ENCODE results near the gene SLC25A29.

SLC25A29 gene

DNA sequence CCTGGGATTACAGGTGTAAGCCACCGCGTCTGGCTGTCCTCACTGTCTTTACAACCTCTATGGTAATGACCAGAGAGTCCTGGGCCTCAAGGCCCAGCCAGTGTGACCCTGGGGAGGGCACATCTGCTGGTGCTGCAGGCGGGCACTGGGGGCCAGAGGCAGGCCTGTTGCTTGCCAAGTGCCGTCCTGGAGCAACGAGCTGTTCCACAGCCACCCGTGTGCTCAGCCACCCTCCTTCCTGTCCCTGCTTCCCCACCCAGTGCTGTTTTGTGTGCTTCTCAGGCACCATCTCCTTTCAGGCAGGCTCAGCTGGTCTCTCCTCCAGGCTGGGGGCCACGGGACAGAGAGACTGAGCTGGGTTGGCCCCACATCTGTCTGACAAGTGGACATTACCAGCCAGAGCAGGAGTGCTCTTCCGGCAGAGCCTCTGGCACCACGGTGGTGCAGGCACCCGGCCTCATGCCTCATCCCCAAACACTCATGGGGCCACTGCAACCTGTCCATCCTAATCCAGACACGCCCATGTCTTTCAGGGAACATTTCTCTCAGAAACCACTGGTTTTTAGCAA, 25.9 kb upstream of the SLC25A29 start:
- no peak for DNase-seq (ENCODE audit: low read depth)

DNA sequence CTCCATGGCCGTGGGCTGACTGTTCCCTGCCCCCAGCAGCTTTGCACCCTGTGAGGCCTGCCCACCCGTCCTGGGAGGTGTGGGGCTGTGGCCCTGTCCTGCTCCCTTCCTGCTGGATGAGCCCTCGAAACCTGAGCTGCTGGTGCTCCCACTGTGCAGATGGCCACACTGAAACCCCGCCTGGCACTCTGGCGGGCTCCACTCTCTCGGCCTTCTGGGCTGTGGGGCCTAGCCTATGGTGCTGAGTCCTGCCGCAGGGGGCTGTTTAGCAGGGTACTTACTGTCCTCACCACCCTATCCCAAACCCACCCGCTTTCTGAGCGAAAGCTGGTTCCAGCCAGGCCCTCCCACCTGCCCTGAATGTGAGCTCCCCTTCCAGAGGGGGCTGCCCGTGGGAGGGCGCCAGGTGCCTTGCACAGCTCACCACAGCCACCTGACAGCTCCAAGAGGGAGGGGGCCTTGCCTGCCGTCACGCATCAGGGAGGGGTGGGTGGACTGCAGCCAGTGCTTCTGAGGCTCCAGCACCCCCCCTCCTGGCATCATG, 24.2 kb upstream of the SLC25A29 start:
- no peak for DNase-seq (ENCODE audit: low read depth)

DNA sequence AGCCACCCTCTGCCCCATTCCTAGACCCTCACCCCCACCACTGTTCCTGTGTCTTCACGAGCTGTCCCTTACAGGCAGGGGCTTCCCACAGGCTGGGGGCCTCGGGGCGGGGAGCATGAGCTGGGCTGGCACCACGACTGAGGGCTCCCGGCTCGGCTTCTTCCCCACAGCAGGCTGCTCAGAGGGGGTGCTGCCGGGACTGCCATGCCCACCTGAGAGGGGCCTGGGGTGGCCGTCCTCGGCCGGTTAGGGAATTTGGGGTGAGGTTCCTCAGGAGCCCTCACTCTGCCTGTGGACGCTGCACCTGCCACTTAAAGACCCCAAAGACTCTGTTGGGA, 23.7 kb upstream of the SLC25A29 start:
- DNase-seq (ENCODE audit: low read depth): no peak

DNA sequence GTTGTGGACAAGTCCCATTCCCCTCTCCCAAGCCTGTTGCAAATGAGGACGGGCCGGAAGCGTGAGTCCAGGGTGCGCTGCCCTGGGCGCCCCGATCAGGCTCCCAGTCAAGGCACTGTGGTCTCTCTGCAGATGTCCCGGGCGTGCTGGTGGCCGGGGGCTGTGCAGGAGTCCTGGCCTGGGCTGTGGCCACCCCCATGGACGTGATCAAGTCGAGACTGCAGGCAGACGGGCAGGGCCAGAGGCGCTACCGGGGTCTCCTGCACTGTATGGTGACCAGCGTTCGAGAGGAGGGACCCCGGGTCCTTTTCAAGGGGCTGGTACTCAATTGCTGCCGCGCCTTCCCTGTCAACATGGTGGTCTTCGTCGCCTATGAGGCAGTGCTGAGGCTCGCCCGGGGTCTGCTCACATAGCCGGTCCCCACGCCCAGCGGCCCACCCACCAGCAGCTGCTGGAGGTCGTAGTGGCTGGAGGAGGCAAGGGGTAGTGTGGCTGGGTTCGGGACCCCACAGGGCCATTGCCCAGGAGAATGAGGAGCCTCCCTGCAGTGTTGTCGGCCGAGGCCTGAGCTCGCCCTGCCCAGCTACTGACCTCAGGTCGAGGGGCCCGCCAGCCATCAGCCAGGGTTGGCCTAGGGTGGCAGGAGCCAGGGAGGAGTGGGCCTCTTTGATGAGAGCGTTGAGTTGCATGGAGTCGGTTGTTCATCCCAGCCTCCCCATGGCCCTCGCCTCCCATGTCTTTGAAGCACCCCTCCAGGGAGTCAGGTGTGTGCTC, 23.2 kb upstream of the SLC25A29 start:
- no peak for DNase-seq (ENCODE audit: low read depth)

- DNase-seq (ENCODE audit: low read depth): no peak
Measured at GRCh38 chr14:100328495-100329163, 22.4 kb upstream of the SLC25A29 start.

DNA sequence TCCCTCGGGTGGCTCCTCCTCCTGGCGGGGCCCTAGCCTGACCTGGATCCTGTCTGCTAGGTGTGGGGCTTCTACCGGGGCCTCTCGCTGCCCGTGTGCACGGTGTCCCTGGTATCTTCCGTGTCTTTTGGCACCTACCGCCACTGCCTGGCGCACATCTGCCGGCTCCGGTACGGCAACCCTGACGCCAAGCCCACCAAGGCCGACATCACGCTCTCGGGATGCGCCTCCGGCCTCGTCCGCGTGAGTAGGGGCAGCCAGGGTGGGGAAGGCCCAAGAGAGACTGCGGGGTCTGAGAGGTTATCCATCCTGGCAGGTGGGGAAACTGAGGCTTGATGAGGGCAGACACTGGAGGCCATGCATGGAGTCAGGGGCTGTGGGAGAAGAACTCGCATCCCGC, 20.9 kb upstream of the SLC25A29 start:
- no peak for DNase-seq (ENCODE audit: low read depth)

- no peak for DNase-seq (ENCODE audit: low read depth)
Measured at GRCh38 chr14:100325958-100326357, 19.7 kb upstream of the SLC25A29 start.

DNA sequence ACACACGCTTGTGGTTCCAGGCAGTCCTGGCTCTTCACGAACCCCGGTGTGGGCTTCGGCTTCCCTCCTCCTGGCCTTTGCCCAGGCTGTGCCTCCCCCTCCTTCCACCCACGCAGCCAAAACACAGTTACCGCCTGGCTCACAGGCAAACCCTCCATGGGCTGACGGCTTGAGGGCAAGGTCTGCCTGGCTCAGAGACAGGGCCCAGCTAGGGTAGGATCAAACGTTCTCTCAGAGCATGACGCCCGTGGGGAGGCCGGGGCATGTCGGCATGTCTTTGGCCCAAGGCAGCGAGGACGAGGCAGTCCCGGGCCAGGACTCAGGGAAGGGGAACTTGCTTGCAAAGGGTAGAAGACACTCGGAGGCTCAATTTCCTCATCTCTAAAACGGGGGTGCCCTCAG, 19.0 kb upstream of the SLC25A29 start:
- DNase-seq (ENCODE audit: low read depth): no peak

GRCh38 chr14:100323942-100324307, 17.7 kb upstream of the SLC25A29 start:
- no peak for DNase-seq (ENCODE audit: low read depth)

GRCh38 chr14:100323121-100323941, 17.1 kb upstream of the SLC25A29 start, which contains the start of gene SLC25A47:
SLC25A47 (plus strand) TSS chr14:100323339; CDS start chr14:100323415, 76 bp downstream.
- DNase-seq (ENCODE audit: low read depth): no peak

DNA sequence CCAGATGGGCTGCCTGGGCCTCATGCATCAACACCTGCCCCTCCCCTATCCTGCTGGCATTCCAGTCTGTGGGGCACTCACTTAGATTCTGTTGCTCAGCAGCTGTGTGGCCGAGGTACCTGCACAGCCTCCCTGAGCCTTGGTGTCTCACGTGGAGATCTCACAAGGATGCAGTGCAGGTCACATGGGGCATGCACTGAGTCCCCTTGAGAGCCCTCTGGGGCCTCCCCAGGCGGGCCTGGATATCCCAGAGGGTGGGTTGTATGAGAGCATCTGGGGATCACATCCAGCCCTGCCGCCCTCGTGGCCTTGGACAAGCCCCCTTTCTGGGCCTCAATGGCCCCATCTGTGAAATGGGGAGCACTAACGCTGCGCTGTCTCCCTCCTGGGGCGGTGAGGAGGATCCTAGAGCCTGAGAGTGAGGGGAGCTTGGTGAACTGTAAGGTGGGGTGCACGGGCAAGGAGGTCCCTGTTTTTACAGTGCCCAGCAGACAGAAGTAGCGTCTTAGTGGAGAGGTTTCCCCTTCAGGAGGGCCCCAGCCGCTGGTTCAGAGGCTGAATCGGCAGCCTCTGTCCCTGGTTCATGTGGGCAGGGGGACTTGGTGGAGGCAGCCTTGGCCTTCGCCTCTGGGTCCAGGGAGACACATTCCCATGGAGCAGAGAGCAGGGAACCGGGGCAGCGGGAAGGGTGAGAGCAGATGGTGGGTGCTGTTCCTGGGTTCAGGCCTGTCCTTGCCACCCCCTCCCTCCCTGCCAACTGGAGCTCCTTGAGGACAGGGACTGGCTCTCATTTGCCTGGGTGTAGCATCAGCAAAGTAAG, 16.1 kb upstream of the SLC25A29 start:
- DNase-seq (ENCODE audit: low read depth): no peak

- no peak for DNase-seq (ENCODE audit: low read depth)
Measured at GRCh38 chr14:100321473-100322137, 15.4 kb upstream of the SLC25A29 start.

DNA sequence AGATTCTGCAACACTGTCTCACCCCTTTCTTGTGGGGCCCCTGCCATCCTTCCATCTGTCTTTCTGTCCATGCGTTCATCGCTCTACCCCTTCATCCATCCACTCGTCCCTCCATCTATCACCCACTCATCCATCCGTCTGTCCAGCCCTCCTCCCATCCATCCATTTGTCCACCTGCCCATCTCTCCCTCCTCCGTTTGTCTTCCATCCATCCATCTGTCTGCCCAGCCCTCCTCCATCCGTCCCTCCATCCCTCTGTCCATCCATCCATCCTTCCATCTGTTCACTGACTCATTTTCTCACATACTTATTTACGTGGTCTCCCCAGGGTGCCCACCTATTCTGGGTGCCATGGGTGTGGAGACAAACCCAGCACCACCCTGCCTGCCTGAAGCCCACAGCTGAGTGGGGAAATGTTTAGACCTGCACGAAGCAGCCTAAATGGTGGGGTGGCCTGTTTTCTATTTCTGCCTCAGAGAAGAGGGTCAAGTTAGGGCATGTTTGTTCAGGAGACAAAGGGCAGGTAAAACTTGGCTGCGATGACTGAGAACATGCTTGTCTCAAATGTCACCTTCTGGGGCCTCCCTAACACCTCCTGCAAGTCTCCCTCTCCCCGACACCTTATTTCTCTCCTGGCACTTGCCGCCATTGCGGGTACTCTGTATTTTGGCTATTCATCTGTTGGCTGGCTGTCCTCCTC, 14.1 kb upstream of the SLC25A29 start:
- no peak for DNase-seq (ENCODE audit: low read depth)

DNA sequence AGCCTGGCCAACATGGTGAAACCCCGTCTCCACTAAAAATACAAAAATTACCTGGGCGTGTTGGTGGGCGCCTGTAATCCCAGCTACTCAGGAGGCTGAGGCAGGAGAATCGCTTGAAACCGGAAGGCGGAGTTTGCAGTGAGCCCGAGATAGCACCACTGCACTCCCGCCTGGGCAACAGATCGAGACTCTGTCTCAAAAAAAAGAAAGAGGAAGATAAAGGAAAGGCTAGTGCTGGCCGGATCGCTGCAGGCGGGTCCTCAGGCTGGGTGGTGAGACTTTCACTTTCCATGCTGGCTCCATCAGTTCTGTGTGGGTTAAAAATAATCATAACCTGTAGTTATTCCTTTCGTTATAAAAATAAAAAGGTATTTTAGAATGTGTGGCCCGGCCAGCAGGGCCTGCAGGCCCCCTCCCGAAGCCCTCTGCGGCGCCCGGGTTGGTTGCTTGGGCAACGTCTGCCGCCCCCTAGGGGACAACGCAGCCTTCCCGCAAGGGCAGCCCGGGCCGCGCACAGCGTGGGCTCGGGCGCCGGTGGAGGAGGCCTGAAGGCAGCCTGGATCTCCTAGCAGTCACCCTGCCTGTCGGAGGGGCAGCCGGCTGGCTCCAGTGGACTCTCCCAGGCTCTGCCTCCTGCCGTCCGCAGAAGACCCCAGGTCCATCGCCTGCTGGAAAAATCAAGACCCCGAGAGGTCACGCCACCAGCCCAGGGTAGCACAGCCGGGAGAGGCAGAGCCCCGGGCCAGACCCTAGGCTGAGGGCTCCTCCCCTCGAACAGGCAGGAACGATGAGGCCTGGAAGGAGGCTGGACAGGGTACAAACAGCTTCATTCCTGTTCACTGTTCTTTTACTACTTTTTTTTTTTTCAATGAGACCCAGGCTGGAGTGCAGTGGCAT, 11.9 kb upstream of the SLC25A29 start:
- DNase-seq (ENCODE audit: low read depth): peak; percentile 49

DNA sequence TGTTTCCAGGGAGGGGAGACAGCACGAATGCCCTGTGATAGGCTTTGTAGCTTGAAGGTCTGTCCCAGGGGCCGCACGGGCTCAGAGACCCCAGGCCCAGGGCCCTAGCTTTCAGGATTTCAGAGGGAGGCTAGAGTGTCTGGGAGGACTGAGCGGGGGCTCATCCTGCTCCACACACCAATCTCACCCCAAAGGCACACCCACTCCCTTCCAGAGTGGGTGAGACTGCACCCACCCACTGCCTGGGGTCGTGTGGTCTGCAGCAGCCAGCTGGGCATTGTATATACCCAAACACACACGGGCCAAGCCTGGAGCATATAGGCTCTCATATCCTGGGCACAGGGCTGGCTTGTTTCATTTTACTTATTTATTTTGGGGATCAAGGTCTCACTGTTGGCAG, 11.1 kb upstream of the SLC25A29 start:
- no peak for DNase-seq (ENCODE audit: low read depth)

- no peak for DNase-seq (ENCODE audit: low read depth)
Measured at GRCh38 chr14:100314724-100315123, 8.5 kb upstream of the SLC25A29 start.

DNA sequence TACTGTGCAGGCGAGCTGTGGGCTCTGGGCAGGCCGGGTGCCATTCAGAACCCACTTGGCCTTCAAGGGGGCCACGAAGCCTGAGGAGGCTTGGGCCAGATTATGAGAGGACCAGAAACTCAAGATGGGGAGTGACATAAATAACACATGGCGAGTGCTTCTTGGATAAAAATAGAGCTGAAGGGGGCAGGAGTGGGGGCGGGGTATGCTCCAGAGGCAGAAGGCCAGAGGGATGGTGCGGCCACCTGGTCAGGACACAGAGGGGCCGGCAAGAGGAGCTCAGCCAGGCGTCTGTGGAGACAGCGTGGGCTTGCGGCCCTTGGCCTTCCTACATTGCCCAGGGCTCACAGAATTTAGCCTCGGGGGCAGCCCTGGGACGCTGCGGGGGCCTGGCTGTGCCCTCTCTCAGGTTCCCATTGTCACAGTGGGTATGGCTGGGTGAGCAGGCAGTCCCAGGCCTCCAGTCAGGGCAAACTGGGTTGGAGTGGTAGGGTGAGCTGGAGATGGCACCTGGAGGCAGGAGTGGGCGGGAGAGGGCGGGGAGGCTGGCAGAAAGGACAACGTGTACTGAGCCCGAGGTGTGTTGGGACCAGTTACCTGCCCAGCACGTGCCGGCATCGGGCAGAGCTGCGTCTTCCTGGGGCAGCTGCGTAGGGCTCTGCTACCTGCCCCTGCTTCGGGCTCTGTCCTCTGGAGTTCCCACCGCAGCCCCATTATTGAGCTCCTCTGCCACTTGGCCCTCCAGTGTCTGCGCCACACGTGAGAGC, 7.4 kb upstream of the SLC25A29 start:
- no peak for DNase-seq (ENCODE audit: low read depth)

DNA sequence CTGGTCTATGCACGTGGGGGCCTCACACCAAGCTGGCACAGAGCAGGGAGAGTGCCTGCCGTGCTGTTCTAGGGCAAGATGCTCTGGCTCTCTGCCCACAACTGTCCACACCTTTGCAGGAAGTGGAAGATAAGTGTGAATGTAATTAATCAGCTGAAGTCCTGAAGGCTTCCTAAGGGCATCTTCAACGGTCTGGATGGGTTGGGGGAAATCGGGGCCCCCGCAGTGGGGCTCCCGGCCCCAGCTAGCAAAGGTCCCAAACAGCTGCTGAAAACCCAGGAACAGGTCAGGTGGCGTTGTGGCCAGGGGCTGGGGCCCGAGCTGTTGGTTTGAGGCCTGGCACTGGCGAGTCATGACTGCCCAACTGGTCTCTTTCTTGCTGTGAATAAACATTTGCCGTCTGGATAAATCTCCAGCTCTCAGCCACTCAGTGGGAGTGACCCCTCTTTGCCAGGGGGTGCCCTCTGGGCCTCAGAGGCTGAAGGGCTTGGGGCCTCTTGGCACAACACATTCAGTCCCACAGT, 6.7 kb upstream of the SLC25A29 start:
- DNase-seq (ENCODE audit: low read depth): no peak
